ENCODE data around the gene GTF3C4. TPM values are rescaled to one million over a fixed set of nuclear protein-coding genes. Genes with fewer than 3 reads are reported as not detected.

The GTF3C4 gene
- total RNA-seq, 1 donor from 2014 or later, result 25.9 TPM

DNA sequence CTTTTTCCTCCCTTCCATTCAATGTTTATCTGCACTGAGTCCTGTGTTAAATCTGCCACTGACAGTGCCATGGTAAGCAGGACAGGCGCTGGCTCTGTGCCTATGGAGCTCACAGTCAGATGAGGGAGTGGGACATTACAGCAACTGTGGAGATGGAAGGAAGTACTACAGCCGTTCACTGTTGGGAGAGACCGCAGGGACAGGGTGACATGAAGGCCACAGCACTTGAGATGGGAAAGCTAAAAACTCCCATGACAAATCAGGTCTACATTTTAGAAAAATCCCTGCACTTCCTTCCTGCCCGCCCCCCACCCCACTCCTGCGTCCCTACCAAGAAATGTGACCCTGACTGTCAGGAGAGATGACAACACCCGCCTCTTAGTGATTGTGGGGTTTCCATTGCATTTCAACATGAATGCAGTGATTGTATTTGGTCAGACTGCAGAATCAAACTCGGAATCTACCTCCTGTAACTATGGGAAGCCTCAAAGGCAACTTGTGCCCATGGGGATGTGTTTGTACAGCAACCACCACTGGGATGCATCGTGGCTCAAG lies 56.4 kb downstream of the GTF3C4 start:
- H3K27me3 Mint-ChIP-seq, result peaks cover 5% of the 10 kb centered on the region
- no peaks in the 10 kb centered on the region for H3K9me3 Mint-ChIP-seq
- no peak overlapping the region for H3K4me3 Mint-ChIP-seq
- H3K4me1 Mint-ChIP-seq (ENCODE audit: unreplicated experiment), result no peaks in the 10 kb centered on the region
- H3K27ac Mint-ChIP-seq, result no peak overlapping the region
- H3K36me3 Mint-ChIP-seq, result no peaks in the 10 kb centered on the region
- TF ChIP-seq, protein P1, sequence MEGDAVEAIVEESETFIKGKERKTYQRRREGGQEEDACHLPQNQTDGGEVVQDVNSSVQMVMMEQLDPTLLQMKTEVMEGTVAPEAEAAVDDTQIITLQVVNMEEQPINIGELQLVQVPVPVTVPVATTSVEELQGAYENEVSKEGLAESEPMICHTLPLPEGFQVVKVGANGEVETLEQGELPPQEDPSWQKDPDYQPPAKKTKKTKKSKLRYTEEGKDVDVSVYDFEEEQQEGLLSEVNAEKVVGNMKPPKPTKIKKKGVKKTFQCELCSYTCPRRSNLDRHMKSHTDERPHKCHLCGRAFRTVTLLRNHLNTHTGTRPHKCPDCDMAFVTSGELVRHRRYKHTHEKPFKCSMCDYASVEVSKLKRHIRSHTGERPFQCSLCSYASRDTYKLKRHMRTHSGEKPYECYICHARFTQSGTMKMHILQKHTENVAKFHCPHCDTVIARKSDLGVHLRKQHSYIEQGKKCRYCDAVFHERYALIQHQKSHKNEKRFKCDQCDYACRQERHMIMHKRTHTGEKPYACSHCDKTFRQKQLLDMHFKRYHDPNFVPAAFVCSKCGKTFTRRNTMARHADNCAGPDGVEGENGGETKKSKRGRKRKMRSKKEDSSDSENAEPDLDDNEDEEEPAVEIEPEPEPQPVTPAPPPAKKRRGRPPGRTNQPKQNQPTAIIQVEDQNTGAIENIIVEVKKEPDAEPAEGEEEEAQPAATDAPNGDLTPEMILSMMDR (conservative IDR thresholded peaks at IDR 0.05), result no peak
- DNase-seq (ENCODE audit: extremely low spot score, unreplicated experiment), result no peak

DNA sequence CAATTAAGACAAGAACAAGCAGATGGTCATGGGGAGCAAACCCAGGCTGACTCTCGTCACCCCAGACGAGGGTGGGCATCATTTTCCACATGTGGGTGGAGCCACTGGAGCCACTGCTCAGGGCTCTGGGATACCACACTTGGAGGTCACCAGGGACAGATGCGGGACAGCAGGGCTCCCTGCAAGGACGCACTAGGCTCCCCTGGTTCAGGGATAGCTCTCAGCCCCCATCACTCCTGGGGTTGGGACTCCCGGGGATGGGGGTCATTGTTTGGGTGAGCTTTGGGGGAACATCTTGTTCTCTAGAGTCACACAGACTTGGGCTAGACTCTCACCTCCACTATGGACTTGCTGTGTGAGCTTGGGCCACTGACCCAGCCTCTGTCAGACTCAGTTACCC lies 57.8 kb downstream of the GTF3C4 start:
- DNase-seq (ENCODE audit: extremely low spot score, unreplicated experiment), result no peak
- Mint-ChIP-seq H3K4me1 (ENCODE audit: unreplicated experiment) (peaks cover 4% of the 10 kb centered on the region), H3K27ac (no peak overlapping the region), H3K4me3 (no peak overlapping the region), H3K9me3 (no peaks in the 10 kb centered on the region), H3K27me3 (peaks cover 5% of the 10 kb centered on the region), H3K36me3 (no peaks in the 10 kb centered on the region)
- TF ChIP-seq, protein P1 (conservative IDR thresholded peaks at IDR 0.05), result no peak

DNA sequence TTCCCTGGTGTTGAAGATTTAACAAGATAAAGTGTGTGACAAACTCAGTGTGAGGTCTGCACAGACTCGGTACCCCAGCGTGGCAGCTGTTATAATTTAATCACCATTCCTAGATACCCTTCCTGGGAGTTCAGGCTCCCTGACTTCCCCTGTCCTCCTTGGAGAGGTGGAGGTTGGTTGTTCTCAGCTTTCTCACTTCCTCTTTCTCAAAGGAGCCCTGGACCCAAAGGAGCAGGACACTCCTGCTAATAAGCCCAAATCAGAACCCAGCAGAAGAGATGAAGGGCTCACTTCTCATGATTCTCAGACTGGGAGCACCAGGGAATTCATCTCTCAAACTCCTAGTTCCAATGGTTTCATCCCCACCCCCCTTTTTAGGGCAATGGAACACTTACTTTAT lies 58.2 kb downstream of the GTF3C4 start:
- Mint-ChIP-seq H3K4me3 (no peak overlapping the region), H3K27ac (no peak overlapping the region), H3K9me3 (no peaks in the 10 kb centered on the region), H3K27me3 (peaks cover 5% of the 10 kb centered on the region), H3K36me3 (no peaks in the 10 kb centered on the region), H3K4me1 (ENCODE audit: unreplicated experiment) (peaks cover 4% of the 10 kb centered on the region)
- no peak for DNase-seq (ENCODE audit: extremely low spot score, unreplicated experiment)
- TF ChIP-seq, protein P1 (conservative IDR thresholded peaks at IDR 0.05), result no peak

DNA sequence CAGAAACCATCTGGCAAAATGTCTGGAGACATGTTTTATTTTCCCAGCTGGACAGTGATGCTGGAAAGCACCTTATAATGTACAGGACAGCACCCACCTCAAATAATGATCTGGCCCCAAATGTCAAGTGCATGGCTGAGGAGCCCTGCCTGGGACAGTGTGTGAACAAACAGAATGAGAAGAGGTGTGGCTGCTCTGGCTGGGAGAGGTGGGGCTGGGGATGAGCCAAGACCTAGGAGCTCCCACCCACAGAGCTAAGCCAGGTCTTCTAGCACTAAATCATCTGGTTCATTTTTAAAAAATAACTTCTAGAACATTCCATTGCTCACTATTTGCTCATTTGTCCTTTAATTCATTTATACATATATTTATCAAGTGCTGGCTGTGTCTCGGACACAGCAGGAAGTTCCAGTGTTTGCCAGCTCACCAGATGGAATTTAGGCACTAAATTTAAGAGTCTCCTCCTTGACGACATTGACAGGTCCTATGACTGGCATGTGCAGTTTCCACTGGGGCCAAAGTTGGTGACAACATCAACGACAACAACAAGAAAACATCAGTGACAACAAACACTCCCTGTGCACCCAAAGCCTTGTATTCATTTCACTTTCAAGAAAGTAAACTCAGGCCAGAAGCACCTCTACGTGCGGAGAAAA lies 59.1 kb downstream of the GTF3C4 start:
- TF ChIP-seq, protein P1 (conservative IDR thresholded peaks at IDR 0.05), result no peak

DNA sequence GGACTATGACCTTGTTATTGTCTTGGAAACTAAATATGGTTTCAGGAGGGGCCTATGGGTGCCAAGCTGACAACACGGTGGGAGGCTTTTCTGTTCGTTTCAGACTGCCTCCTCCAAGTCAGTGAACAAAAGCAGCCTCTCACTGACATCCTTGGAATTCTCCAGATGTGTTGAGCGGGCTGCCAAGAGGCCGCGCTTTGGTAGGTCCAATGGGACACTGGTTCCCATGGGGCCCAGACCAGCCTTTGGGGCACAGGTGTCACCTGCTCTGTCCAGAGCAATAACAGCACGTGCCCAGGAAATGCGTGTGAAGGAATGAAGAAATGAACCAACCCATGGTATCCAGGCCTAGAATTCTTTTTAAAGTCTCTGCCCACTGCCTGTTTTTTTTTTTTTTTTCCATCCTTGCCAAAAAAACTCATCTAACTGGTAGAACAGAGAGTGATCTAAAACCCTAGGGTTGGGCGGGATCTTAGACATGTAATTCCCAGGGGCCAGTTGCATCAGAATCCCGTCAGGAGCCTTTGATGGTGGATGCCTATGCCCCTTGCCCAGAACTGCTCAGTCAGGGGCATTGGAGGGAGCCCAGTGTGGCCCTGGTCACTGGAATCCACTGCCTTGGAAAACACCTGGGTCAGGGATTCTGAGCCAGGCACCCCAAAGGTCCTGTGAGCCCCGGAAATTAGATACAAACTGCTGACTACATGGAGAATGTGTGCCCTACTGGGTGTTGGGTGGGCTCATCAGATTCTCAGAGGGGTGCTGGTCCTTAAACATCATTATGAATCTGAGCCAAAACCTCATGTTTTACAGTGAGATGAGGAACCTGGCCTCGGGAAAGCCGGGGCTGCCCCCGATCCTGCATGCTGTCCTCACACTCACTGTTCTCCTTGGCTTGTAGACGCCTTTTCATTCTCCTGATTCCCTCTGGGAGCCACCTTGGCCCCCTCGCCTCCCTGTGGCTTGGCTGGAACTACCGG lies 60.1 kb downstream of the GTF3C4 start:
- no peak for DNase-seq (ENCODE audit: extremely low spot score, unreplicated experiment)
- TF ChIP-seq, protein P1 (conservative IDR thresholded peaks at IDR 0.05), result no peak
- no peak overlapping the region for H3K4me3 Mint-ChIP-seq
- H3K27me3 Mint-ChIP-seq, result peaks cover 5% of the 10 kb centered on the region
- H3K36me3 Mint-ChIP-seq, result no peaks in the 10 kb centered on the region
- H3K27ac Mint-ChIP-seq, result peak overlapping the region; percentile 79
- no peaks in the 10 kb centered on the region for H3K9me3 Mint-ChIP-seq
- peaks cover 4% of the 10 kb centered on the region for H3K4me1 Mint-ChIP-seq (ENCODE audit: unreplicated experiment)

More for the DNA sequence above, 59.1 kb downstream of the GTF3C4 start:
- Mint-ChIP-seq H3K27me3 (peaks cover 5% of the 10 kb centered on the region), H3K9me3 (no peaks in the 10 kb centered on the region), H3K36me3 (no peaks in the 10 kb centered on the region), H3K27ac (peak overlapping the region; percentile 39), H3K4me1 (ENCODE audit: unreplicated experiment) (peaks cover 4% of the 10 kb centered on the region), H3K4me3 (no peak overlapping the region)
- DNase-seq (ENCODE audit: extremely low spot score, unreplicated experiment), result no peak

Data from type B pancreatic cell (in vitro differentiated cells).